Measurements from ENCODE around the gene CENPA.

DNA sequence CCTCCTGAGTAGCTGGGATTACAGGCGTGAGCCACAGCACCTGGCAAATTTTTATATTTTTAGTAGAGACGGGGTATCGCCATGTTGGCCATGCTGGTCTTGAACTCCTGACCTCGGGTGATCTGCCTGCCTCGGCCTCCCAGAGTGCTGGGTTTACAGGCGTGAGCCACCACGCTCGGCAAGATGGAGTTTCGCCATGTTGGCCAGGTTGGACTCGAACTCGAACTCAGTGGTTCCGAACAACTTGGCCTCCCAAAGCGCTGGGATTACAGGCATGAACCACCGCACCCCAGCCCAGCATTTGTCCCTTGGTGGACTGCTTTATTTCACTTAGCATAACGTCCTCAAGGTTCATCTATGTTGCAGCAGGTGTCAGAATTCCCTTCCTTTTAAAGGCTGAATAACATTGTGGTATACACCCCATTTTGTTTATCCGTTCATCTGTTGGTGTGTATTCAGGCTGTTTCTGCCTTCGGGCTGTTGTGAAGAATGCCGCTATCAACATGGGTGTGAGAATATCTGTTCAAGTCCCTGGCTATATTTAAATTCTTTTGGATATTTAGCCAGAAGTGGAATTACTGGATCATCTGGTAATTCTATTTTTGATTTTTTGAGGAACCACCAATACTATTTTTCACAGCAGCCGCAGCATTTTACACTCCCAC is 1.2 kb upstream of the CENPA start:
- TF ChIP-seq, protein P1, sequence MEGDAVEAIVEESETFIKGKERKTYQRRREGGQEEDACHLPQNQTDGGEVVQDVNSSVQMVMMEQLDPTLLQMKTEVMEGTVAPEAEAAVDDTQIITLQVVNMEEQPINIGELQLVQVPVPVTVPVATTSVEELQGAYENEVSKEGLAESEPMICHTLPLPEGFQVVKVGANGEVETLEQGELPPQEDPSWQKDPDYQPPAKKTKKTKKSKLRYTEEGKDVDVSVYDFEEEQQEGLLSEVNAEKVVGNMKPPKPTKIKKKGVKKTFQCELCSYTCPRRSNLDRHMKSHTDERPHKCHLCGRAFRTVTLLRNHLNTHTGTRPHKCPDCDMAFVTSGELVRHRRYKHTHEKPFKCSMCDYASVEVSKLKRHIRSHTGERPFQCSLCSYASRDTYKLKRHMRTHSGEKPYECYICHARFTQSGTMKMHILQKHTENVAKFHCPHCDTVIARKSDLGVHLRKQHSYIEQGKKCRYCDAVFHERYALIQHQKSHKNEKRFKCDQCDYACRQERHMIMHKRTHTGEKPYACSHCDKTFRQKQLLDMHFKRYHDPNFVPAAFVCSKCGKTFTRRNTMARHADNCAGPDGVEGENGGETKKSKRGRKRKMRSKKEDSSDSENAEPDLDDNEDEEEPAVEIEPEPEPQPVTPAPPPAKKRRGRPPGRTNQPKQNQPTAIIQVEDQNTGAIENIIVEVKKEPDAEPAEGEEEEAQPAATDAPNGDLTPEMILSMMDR (IDR thresholded peaks at IDR 0.05): no peak
- TF ChIP-seq POLR2A (IDR thresholded peaks at IDR 0.05): no peak
